ENCODE measurements around the gene STT3B. TPM values are rescaled to one million over a fixed set of nuclear protein-coding genes. Genes with fewer than 3 reads are reported as not detected.

STT3B gene
- total RNA-seq (2022; extraction: Qiagen RNA extraction; ENCODE audit: low read depth): 77.0 to 102 TPM (median 82.8 TPM) in 5 replicates

GRCh38 chr3:31532587-31533168 lies at the start of gene STT3B:
Gene STT3B, plus strand, starts transcription at chr3:31532925. Its CDS starts 74 bp downstream, at chr3:31532999.

